Thoracic aorta (tissue), 2 donors: ENCODE data around the gene SPN. TPM values are rescaled to one million over a fixed set of nuclear protein-coding genes. Genes with fewer than 3 reads are reported as not detected.

Experiments
- ATAC-seq: fragments of 150-250 bp; one replicate; pipeline ENCODE4 v1.8.0; 2017; ENCODE audit warnings: low read depth; ENCODE audit not compliant: insufficient number of reproducible peaks, low FRiP score
- DNase-seq: peaks from one replicate; pipeline ENCODE4 v3.0.0-alpha.2; 2020; ENCODE audit warnings: low spot score
- H3K27ac ChIP-seq, 2 donors: fragments of 200-600 bp; sonication (generic); 1 replicate in 1 of 2; 2 replicates in 1 of 2; pipeline ENCODE4 v1.5.1; 2016; ENCODE audit warnings: mild to moderate bottlenecking in 2 of 2, moderate library complexity in 2 of 2
- H3K27me3 ChIP-seq: fragments of 200-600 bp; sonication (generic); replicated peaks from 2 replicates; pipeline ENCODE4 v1.6.0; 2016; ENCODE audit warnings: mild to moderate bottlenecking; ENCODE audit not compliant: insufficient read depth
- H3K36me3 ChIP-seq: fragments of 200-600 bp; sonication (generic); one replicate; pipeline ENCODE4 v1.5.1; 2016
- H3K4me1 ChIP-seq, 2 donors: fragments of 200-600 bp; sonication (generic); 1 replicate in 1 of 2; 2 replicates in 1 of 2; pipeline versions ENCODE4 v1.5.1 to v1.6.0; 2016; ENCODE audit warnings: low read depth in 2 of 2, mild to moderate bottlenecking in 1 of 2; ENCODE audit not compliant: control insufficient read depth in 1 of 2
- H3K4me3 ChIP-seq: fragments of 200-600 bp; sonication (generic); 2 replicates; pipeline ENCODE4 v1.5.1; 2016; ENCODE audit warnings: mild to moderate bottlenecking
- H3K9me3 ChIP-seq: fragments of 200-600 bp; sonication (generic); 2 replicates; pipeline ENCODE4 v1.5.1; 2016
- total RNA-seq, 2 donors: library from RNA; depleted of rRNA; stranded (reverse); fragments of >200 nt; gene quantifications; one replicate each; pipeline versions ENCODE4 v1.1.0 to v1.2.3, GENCODE V29; 2016
- TF ChIP-seq, protein P1 (sequence below): fragments of 200-600 bp; sonication (generic); IDR thresholded peaks from one replicate; pipeline ENCODE4 v1.5.1; 2019; ENCODE audit warnings: antibody characterized with exemption

Gene SPN
- total RNA-seq, 2 donors from 2014 or later: 1.1 to 10.2 TPM

- H3K4me3 ChIP-seq: no peak overlapping the region
- no peaks in the 10 kb centered on the region for H3K27me3 ChIP-seq
- no peaks in the 10 kb centered on the region for H3K9me3 ChIP-seq
- H3K4me1 ChIP-seq: no peaks in the 10 kb centered on the region
- no peak for ATAC-seq
- no peaks in the 10 kb centered on the region for H3K36me3 ChIP-seq
- H3K27ac ChIP-seq: no peak overlapping the region
- TF ChIP-seq, protein P1, sequence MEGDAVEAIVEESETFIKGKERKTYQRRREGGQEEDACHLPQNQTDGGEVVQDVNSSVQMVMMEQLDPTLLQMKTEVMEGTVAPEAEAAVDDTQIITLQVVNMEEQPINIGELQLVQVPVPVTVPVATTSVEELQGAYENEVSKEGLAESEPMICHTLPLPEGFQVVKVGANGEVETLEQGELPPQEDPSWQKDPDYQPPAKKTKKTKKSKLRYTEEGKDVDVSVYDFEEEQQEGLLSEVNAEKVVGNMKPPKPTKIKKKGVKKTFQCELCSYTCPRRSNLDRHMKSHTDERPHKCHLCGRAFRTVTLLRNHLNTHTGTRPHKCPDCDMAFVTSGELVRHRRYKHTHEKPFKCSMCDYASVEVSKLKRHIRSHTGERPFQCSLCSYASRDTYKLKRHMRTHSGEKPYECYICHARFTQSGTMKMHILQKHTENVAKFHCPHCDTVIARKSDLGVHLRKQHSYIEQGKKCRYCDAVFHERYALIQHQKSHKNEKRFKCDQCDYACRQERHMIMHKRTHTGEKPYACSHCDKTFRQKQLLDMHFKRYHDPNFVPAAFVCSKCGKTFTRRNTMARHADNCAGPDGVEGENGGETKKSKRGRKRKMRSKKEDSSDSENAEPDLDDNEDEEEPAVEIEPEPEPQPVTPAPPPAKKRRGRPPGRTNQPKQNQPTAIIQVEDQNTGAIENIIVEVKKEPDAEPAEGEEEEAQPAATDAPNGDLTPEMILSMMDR: no peak
- no peak for DNase-seq
These were observed 4.3 kb upstream of the SPN start for GRCh38 chr16:29658705-29659104.

GRCh38 chr16:29662000-29662728, 883 bp upstream of the SPN start:
- H3K27ac ChIP-seq: no peak overlapping the region
- no peaks in the 10 kb centered on the region for H3K36me3 ChIP-seq
- H3K9me3 ChIP-seq: no peaks in the 10 kb centered on the region
- H3K4me1 ChIP-seq: peaks cover 0 to 11% of the 10 kb centered on the region in 2 donors
- H3K27me3 ChIP-seq: no peaks in the 10 kb centered on the region
- ATAC-seq (no peak), DNase-seq (no peak)
- H3K4me3 ChIP-seq: no peak overlapping the region
- TF ChIP-seq, protein P1: no peak

DNA sequence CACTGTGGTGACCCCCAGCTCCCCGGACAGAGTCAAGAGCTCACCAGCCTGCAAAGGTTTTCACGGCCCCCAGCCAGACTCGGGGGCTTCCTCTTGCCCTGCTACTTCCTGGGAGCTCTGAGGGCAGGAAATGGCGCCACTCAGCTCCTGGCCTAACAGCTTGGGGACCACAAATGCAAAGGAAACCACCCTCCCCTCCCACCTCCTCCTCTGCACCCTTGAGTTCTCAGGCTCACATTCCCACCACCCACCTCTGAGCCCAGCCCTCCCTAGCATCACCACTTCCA, 375 bp upstream of the SPN start:
- ATAC-seq (no peak), DNase-seq (no peak)
- Histone ChIP-seq H3K36me3 (no peaks in the 10 kb centered on the region), H3K9me3 (no peaks in the 10 kb centered on the region), H3K27me3 (no peaks in the 10 kb centered on the region), H3K27ac (no peak overlapping the region), H3K4me3 (peak overlapping the region; percentile 47), H3K4me1 (peaks cover 0 to 11% of the 10 kb centered on the region in 2 donors)
- TF ChIP-seq, protein P1: no peak

DNA sequence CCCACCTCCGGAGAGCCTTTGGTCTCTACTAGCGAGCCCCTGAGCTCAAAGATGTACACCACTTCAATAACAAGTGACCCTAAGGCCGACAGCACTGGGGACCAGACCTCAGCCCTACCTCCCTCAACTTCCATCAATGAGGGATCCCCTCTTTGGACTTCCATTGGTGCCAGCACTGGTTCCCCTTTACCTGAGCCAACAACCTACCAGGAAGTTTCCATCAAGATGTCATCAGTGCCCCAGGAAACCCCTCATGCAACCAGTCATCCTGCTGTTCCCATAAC, 702 bp downstream of the SPN start:
- H3K27ac ChIP-seq: no peak overlapping the region
- peak overlapping the region; percentile 47 for H3K4me3 ChIP-seq
- H3K9me3 ChIP-seq: no peaks in the 10 kb centered on the region
- H3K4me1 ChIP-seq: peaks cover 0 to 11% of the 10 kb centered on the region in 2 donors
- DNase-seq: no peak
- H3K27me3 ChIP-seq: no peaks in the 10 kb centered on the region
- H3K36me3 ChIP-seq: no peaks in the 10 kb centered on the region
- TF ChIP-seq, protein P1: no peak
- ATAC-seq: no peak

GRCh38 chr16:29664091-29664921, 1.3 kb downstream of the SPN start:
- Histone ChIP-seq H3K4me1 (peaks cover 0 to 11% of the 10 kb centered on the region in 2 donors), H3K9me3 (no peaks in the 10 kb centered on the region), H3K36me3 (no peaks in the 10 kb centered on the region), H3K4me3 (peak overlapping the region; percentile 36), H3K27ac (no peak overlapping the region), H3K27me3 (no peaks in the 10 kb centered on the region)
- TF ChIP-seq, protein P1: no peak
- ATAC-seq (no peak), DNase-seq (no peak)
